ENCODE results near the gene HIVEP3.

HIVEP3 gene

DNA sequence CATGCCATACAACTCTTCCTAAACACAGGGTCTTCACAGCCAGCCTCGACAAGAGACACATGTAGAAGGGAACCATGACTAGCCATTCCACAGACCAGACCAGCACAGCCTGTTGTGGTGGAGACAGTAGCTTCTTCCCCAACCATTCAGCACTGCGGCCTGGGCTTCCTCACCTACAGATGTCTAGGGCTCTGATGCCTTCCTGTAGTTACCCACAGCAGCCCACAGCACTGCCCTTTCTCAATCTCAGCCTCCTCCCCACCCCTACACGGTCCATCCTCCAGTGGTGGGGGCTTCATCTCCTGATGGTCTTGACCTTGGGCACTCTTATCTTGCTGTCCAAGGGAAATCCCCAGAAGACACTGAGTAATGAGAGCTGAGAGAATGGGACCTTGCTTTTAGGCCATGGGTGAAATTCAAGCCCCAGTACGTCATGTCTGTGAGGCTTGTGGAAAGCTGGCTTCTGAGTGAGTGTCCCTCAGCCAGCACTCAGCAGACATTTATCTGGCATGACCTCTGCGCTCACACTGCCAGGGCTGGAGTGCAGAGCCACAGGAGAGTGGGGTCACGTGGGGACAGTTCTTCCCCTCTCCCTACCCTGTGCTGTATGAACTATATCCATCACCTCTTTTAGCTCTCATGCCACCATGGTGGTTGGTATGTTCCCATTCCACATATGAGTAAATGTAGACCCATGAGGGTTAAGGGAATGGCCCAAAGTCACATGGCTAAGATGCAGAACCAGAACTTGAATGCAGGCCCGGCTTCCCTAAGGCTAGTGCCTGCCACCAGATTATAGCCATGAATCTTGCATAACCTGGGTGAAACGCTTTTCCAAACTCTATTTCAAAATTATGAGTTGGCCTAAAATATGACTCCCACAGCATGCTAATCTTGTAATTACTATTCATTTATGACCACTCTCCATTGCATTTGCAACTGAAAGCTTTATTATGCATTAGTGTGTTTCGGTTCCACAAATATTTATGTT, 104.7 kb downstream of the HIVEP3 start:
- no peaks in the 10 kb centered on the region for H4K20me1 ChIP-seq (ENCODE audit: insufficient read depth, low read length, poor library complexity, severe bottlenecking)
- no peaks in the 10 kb centered on the region for H3K9me2 ChIP-seq (replicated peaks; ENCODE audit: low read depth, low read length)
- H3K4me3 ChIP-seq (ENCODE audit: low read length, poor library complexity, severe bottlenecking) = no peak overlapping the region
- H3K9me3 ChIP-seq (ENCODE audit: insufficient read depth, low read depth, low read length) = no peaks in the 10 kb centered on the region
- H3K27me3 ChIP-seq (ENCODE audit: insufficient read depth, low read length, poor library complexity, severe bottlenecking) = no peaks in the 10 kb centered on the region
- no peaks in the 10 kb centered on the region for H3K36me3 ChIP-seq (ENCODE audit: insufficient read depth, low read length)
- H3K9ac ChIP-seq (ENCODE audit: low read depth, low read length, poor library complexity, severe bottlenecking) = no peak overlapping the region
- no peaks in the 10 kb centered on the region for H3K79me2 ChIP-seq (ENCODE audit: insufficient read depth, low read length)
- H3K4me1 ChIP-seq (ENCODE audit: insufficient read depth, low read length, poor library complexity, severe bottlenecking) = no peaks in the 10 kb centered on the region
- TF ChIP-seq EZH2phosphoT487 (IDR thresholded peaks at IDR 0.05; ENCODE audit: borderline replicate concordance) = no peak
- TF ChIP-seq, protein P1, sequence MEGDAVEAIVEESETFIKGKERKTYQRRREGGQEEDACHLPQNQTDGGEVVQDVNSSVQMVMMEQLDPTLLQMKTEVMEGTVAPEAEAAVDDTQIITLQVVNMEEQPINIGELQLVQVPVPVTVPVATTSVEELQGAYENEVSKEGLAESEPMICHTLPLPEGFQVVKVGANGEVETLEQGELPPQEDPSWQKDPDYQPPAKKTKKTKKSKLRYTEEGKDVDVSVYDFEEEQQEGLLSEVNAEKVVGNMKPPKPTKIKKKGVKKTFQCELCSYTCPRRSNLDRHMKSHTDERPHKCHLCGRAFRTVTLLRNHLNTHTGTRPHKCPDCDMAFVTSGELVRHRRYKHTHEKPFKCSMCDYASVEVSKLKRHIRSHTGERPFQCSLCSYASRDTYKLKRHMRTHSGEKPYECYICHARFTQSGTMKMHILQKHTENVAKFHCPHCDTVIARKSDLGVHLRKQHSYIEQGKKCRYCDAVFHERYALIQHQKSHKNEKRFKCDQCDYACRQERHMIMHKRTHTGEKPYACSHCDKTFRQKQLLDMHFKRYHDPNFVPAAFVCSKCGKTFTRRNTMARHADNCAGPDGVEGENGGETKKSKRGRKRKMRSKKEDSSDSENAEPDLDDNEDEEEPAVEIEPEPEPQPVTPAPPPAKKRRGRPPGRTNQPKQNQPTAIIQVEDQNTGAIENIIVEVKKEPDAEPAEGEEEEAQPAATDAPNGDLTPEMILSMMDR (conservative IDR thresholded peaks at IDR 0.05; ENCODE audit: low read length) = no peak
- no peak overlapping the region for H2AFZ ChIP-seq (ENCODE audit: low read length)
- no peaks in the 10 kb centered on the region for H3F3A ChIP-seq (ENCODE audit: low read depth)
- H3K4me2 ChIP-seq (ENCODE audit: low read depth, low read length, poor library complexity, severe bottlenecking) = no peak overlapping the region

DNA sequence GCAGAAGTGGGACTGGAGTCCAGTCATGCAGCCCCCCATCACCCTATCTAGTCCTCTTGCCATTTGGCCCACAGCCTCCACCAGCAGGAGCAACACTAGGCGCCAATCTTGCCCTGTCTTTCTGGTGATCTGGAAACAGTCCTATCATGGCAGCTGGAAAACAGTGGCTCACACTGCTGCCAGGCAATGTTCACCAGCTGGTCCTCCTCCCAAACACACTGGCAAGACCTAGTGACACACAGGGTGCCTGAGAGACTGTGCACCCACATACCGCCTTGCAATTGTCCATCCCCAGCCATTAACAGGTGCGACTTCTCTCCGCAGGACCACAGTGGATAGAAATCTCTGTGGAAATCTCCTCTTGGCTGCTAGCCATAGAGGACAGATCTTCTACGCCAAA, 105.5 kb downstream of the HIVEP3 start:
- H4K20me1 ChIP-seq (ENCODE audit: insufficient read depth, low read length, poor library complexity, severe bottlenecking) = no peaks in the 10 kb centered on the region
- no peaks in the 10 kb centered on the region for H3K27me3 ChIP-seq (ENCODE audit: insufficient read depth, low read length, poor library complexity, severe bottlenecking)
- H3K79me2 ChIP-seq (ENCODE audit: insufficient read depth, low read length) = no peaks in the 10 kb centered on the region
- H3K4me1 ChIP-seq (ENCODE audit: insufficient read depth, low read length, poor library complexity, severe bottlenecking) = no peaks in the 10 kb centered on the region
- H3K9me3 ChIP-seq (ENCODE audit: insufficient read depth, low read depth, low read length) = no peaks in the 10 kb centered on the region
- H3F3A ChIP-seq (ENCODE audit: low read depth) = no peaks in the 10 kb centered on the region
- H2AFZ ChIP-seq (ENCODE audit: low read length) = no peak overlapping the region
- H3K9ac ChIP-seq (ENCODE audit: low read depth, low read length, poor library complexity, severe bottlenecking) = no peak overlapping the region
- no peak overlapping the region for H3K4me3 ChIP-seq (ENCODE audit: low read length, poor library complexity, severe bottlenecking)
- no peaks in the 10 kb centered on the region for H3K9me2 ChIP-seq (replicated peaks; ENCODE audit: low read depth, low read length)
- no peaks in the 10 kb centered on the region for H3K36me3 ChIP-seq (ENCODE audit: insufficient read depth, low read length)
- no peak overlapping the region for H3K4me2 ChIP-seq (ENCODE audit: low read depth, low read length, poor library complexity, severe bottlenecking)
- no peak for TF ChIP-seq EZH2phosphoT487 (IDR thresholded peaks at IDR 0.05; ENCODE audit: borderline replicate concordance)
- TF ChIP-seq, protein P1 (conservative IDR thresholded peaks at IDR 0.05; ENCODE audit: low read length) = no peak

GRCh38 chr1:41812453-41812852, 106.3 kb downstream of the HIVEP3 start:
- Histone ChIP-seq H3K36me3 (ENCODE audit: insufficient read depth, low read length) (no peaks in the 10 kb centered on the region), H3K9ac (ENCODE audit: low read depth, low read length, poor library complexity, severe bottlenecking) (no peak overlapping the region), H3K9me2 (replicated peaks; ENCODE audit: low read depth, low read length) (no peaks in the 10 kb centered on the region), H3K9me3 (ENCODE audit: insufficient read depth, low read depth, low read length) (no peaks in the 10 kb centered on the region), H3F3A (ENCODE audit: low read depth) (no peaks in the 10 kb centered on the region), H3K4me2 (ENCODE audit: low read depth, low read length, poor library complexity, severe bottlenecking) (no peak overlapping the region), H3K4me3 (ENCODE audit: low read length, poor library complexity, severe bottlenecking) (no peak overlapping the region), H3K27me3 (ENCODE audit: insufficient read depth, low read length, poor library complexity, severe bottlenecking) (no peaks in the 10 kb centered on the region), H3K4me1 (ENCODE audit: insufficient read depth, low read length, poor library complexity, severe bottlenecking) (no peaks in the 10 kb centered on the region), H3K79me2 (ENCODE audit: insufficient read depth, low read length) (no peaks in the 10 kb centered on the region), H2AFZ (ENCODE audit: low read length) (no peak overlapping the region), H4K20me1 (ENCODE audit: insufficient read depth, low read length, poor library complexity, severe bottlenecking) (no peaks in the 10 kb centered on the region)
- TF ChIP-seq EZH2phosphoT487 (IDR thresholded peaks at IDR 0.05; ENCODE audit: borderline replicate concordance) = no peak
- TF ChIP-seq, protein P1 (conservative IDR thresholded peaks at IDR 0.05; ENCODE audit: low read length) = no peak

Data from Loucy (cell line).